HG03520 (cell line): ENCODE results near the gene TRIM27.
"Not testable (repeated sequence)": the region's sequence is repeated elsewhere in the genome, so short reads cannot be mapped to it uniquely, and the experiment has no call there.

ENCODE experiments used
- ATAC-seq: cut with Tn5 transposase; IDR thresholded peaks from one replicate; pipeline ENCODE4 v1.9.1; 2021; ENCODE audit warnings: mild to moderate bottlenecking, moderate library complexity; ENCODE audit not compliant: unreplicated experiment

The TRIM27 gene

DNA sequence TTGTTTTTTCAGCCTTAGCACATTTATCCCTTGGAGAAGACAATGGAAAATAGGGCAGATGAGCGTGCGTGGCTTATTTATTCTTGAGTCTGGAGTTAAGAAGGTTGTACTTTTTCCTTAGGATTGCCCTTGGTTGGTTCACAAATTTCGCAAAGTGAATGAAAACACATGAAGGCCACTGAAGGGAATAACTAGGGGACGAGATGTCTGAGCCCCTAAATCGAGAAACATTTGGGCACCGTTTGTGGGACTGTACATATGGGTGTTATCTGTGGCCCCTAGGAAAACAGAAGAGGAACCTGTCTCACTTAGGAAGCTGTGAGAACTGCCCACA, 19.4 kb upstream of the TRIM27 start:
- no peak for ATAC-seq

- no peak for ATAC-seq
Observed at GRCh38 chr6:28941684-28942448, 18.1 kb upstream of the TRIM27 start.

GRCh38 chr6:28940858-28941683, 17.3 kb upstream of the TRIM27 start:
- peak; percentile 58 for ATAC-seq

DNA sequence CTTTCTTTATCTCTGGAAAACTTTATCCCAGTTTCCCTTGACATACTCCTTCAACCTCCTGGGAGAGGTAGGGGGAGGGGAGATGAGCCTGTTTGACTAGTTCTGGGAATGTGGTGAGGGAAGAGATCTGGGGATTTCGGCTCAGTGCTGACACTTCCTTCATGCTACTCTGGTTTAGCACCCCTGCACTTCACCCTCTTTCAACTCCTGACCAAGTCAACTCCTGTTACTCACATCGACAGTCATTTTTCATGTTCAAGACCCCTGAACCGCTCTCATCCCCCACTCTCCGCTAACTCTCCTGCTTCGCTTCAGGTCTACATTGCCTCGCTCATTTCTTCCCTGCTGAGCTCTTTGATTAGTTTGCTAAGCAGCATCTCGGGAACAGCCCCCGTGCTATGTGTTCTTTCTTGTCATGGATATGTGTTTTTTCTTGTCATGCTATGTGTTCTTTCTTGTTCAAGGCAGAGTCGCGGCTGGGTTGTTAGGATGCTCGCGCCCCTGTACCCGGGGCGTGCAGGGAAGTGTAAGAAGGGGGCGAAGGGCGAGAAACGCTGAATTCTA, 16.6 kb upstream of the TRIM27 start:
- peak; percentile 21 for ATAC-seq

DNA sequence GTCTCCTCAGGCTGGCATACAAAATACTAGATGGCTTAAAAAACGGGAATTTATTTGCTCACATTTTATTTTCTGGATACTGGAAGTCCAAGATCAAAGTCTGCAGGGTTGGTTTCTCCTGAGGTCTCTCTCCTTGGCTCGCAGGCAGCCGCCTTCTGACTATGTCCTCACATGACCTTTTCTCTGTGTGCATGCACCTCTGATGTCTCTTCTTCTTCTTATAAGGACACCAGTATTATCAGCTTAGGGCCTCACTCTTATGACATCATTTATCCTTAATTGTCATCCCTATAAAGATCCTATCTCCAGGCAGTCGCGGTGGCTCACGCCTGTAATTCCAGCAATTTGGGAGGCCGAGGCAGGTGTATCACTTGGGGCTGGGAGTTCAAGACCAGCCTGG, 9.3 kb upstream of the TRIM27 start:
- no peak for ATAC-seq

GRCh38 chr6:28929887-28930620, 6.3 kb upstream of the TRIM27 start:
- ATAC-seq, result no peak

- not testable (repeated sequence) for ATAC-seq
Observed at GRCh38 chr6:28929339-28929738, 5.6 kb upstream of the TRIM27 start.

DNA sequence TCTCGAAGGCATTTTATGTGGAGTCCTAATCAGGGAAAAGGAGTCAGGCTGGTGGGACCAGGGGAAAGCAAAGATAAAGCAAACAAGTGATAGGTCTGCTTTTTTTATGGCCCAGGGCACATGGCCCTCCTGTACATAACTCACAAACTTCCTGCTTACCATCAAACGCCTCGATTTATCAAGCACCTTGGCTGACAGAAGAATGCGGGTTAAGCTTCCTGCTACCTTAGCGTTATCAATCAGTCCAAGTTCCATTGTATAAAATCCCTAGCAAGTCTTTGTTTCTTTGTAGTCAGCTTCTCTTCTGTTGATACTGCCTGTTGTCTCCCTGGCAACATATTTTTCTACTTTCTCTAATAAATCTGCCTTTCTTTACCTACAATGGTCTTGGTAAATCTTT, 4.1 kb upstream of the TRIM27 start:
- no peak for ATAC-seq

GRCh38 chr6:28922821-28923317, 916 bp downstream of the TRIM27 start:
- ATAC-seq, result peak; percentile 24

DNA sequence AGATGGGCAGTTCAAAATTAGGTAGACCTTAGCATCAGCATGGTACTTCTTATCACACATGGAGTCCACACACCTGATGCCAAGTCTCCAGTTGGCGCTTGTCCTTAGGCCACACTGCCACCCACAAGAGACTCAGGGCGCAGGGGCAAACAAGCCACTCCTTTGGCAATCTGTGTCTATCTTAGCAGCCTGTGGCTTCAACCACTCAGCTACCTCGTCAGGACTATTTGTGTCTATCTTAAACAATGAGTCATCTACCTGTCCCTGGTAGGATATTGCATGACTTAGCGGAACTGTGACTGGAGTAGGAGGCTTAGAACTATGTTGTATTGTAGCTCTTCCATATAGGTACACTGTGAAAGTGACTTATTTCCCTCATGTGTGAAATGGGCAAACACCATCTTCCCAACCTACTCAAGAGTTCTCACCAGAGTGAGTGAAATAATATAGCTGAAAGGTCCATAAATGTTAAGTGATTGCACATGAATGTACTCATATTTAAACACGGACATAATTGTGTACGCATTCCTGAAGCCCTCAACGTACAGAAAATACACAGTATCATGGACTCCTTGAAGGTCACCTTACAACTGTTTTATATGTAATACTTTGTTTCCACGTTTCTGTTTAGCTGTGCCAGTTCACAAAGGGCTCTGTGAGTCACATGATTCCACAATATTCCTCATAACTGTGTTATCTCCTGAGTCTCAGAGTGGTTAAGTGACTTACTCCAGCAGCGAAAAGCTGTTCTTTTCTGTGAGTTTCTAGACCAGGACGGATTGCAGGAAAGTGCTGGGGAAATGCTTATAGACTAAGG, 1.6 kb downstream of the TRIM27 start:
- ATAC-seq, result no peak

- ATAC-seq, result no peak
Observed at GRCh38 chr6:28920281-28920680, 3.5 kb downstream of the TRIM27 start.

GRCh38 chr6:28914941-28915340, 8.8 kb downstream of the TRIM27 start:
- no peak for ATAC-seq

DNA sequence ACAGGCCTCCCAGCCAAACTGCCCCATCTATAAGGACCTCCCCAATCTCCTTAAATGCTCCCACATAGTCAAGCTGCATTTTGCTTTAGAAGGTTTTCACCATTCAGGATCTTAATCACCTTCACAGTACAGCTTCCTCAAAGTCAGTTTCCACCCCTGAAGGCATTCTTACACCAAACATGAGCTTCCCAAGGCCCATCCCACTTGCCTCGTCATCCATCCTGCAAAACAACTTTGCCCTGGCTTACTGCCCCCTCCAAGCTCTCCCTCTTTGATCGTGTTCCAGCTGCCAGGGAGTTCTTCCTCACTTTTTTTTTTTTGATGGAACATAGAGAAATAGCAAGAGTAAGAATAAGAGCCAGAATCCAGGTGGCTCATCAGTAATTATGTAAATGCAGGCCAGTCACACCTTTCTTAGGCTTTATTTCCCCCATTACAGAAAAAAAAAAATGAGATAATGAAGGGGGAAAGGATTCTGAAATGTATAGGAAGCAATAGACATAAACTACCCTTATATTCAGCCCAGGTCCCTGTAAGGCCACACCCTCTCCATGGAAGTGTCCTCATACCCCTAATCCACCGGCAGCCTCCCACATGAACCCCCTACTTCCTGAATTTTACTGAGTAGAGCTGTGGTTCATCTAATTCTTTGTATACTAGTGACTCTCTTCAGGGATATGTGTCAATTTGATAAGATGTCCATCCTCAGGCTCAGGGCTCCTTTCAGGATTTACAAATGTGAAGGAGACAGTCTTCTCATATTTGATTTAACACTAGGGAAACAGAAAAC, 12.7 kb downstream of the TRIM27 start:
- no peak for ATAC-seq

- ATAC-seq, result no peak
Observed at GRCh38 chr6:28907394-28907793, 16.4 kb downstream of the TRIM27 start.

GRCh38 chr6:28906669-28907068, 17.1 kb downstream of the TRIM27 start:
- ATAC-seq, result no peak

- ATAC-seq, result no peak
Observed at GRCh38 chr6:28903686-28904085, 20.1 kb downstream of the TRIM27 start.

- no peak for ATAC-seq
Observed at GRCh38 chr6:28901831-28902230, 22.0 kb downstream of the TRIM27 start.

DNA sequence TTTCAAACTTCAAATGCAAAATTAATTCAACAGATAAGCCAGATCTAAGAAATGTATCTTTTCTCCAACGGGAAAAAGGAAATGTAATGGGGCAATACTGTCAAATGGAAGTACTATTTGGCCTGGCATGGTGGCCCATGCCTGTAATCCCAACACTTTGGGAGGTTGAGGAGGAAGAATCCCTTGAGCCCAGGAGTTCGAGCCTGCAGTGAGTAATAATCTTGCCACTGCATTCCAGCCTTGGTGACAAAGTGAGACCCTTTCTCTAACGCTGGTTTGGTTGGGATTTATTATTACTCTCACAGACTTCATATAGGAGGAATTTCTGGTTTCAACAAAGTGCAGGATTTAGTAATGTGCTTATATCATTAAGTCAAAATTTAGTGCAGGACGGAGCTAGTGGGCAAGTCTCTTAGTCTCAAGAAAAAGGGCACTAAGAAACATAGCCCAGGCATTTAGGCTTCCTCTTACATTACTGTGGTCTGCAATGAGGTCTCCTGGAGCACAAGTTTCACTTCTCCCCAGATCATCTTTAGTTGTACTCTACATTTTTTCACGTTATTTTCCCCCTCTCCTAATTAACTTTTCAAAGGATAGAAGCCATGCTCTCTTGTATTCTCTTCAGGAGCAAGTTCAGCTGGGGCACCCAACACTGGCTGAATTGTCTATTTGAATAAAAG, 23.1 kb downstream of the TRIM27 start:
- ATAC-seq, result no peak

GRCh38 chr6:28898710-28898965, 25.1 kb downstream of the TRIM27 start:
- ATAC-seq, result no peak
